Hepatocyte (in vitro differentiated cells): Measurements from ENCODE around the gene CDH4. TPM values are rescaled to one million over a fixed set of nuclear protein-coding genes. Genes with fewer than 3 reads are reported as not detected.

Experiments used
- DNase-seq: peaks from one replicate; pipeline ENCODE4 v3.0.0-alpha.2; 2016; ENCODE audit warnings: low spot score
- H2AFZ ChIP-seq: fragments of 200-600 bp; sonication (generic); 2 replicates; pipeline ENCODE4 v1.6.0; 2016; ENCODE audit warnings: antibody characterized with exemption, mild to moderate bottlenecking
- H3K27ac ChIP-seq: fragments of 200-600 bp; sonication (generic); 2 replicates; pipeline ENCODE4 v1.5.1; 2016; ENCODE audit warnings: mild to moderate bottlenecking
- H3K27me3 ChIP-seq: fragments of 200-600 bp; sonication (generic); 2 replicates; pipeline ENCODE4 v1.6.1; 2016
- H3K36me3 ChIP-seq: fragments of 200-600 bp; sonication (generic); replicated peaks from 2 replicates; pipeline ENCODE4 v1.5.1; 2016; ENCODE audit warnings: low read depth; ENCODE audit not compliant: insufficient read depth
- H3K4me1 ChIP-seq: fragments of 200-600 bp; sonication (generic); 2 replicates; pipeline ENCODE4 v1.5.1; 2016; ENCODE audit warnings: mild to moderate bottlenecking, moderate library complexity; ENCODE audit not compliant: insufficient read depth
- H3K4me2 ChIP-seq: fragments of 200-600 bp; sonication (generic); 2 replicates; pipeline ENCODE4 v1.6.0; 2016
- H3K4me3 ChIP-seq: fragments of 200-600 bp; sonication (generic); 2 replicates; pipeline ENCODE4 v1.5.1; 2016; ENCODE audit warnings: mild to moderate bottlenecking
- H3K79me2 ChIP-seq: fragments of 200-600 bp; sonication (generic); 2 replicates; pipeline ENCODE4 v1.6.0; 2017; ENCODE audit warnings: mild to moderate bottlenecking
- H3K9me2 ChIP-seq: fragments of 200-600 bp; sonication (generic); replicated peaks from 2 replicates; pipeline ENCODE4 v1.6.0; 2017; ENCODE audit warnings: mild to moderate bottlenecking; ENCODE audit not compliant: insufficient read depth
- H3K9me3 ChIP-seq: fragments of 200-600 bp; sonication (generic); 2 replicates; pipeline ENCODE4 v1.5.1; 2016; ENCODE audit warnings: low read depth, mild to moderate bottlenecking
- H4K20me1 ChIP-seq: fragments of 200-600 bp; sonication (generic); 2 replicates; pipeline ENCODE4 v1.6.0; 2016; ENCODE audit warnings: mild to moderate bottlenecking; ENCODE audit not compliant: insufficient read depth, poor library complexity, severe bottlenecking
- CTCF ChIP-seq: fragments of 200-600 bp; sonication (generic); IDR thresholded peaks from 2 replicates; pipeline ENCODE4 v1.5.1; 2016; ENCODE audit warnings: antibody characterized with exemption, mild to moderate bottlenecking; ENCODE audit not compliant: poor library complexity
- EZH2 ChIP-seq: fragments of 200-600 bp; sonication (generic); IDR thresholded peaks from 2 replicates; pipeline ENCODE4 v1.6.1; 2016; ENCODE audit warnings: antibody characterized with exemption, mild to moderate bottlenecking, borderline replicate concordance
- EZH2phosphoT487 ChIP-seq: fragments of 200-600 bp; sonication (generic); IDR thresholded peaks from one replicate; pipeline ENCODE4 v1.6.1; 2018; ENCODE audit warnings: antibody characterized with exemption, mild to moderate bottlenecking, low read depth, moderate library complexity; ENCODE audit not compliant: unreplicated experiment, severe bottlenecking
- WGBS: methylation state at CpG from one replicate; pipeline ENCODE4 v1.1.6; 2016; ENCODE audit warnings: low lambda C conversion rate; ENCODE audit errors: missing lambda C conversion rate; 5-methylcytosine and 5-hydroxymethylcytosine counted together
- polyA plus RNA-seq: library from polyadenylated mRNA; unstranded; fragments of >200 nt; fragmentation: Nextera tagmentation; extraction: Ambion mirVana; gene quantifications from 2 replicates; pipeline ENCODE4 v1.2.1, GENCODE V29; 2016
- total RNA-seq: library from RNA; depleted of rRNA; stranded (reverse); fragments of >200 nt; gene quantifications from 2 replicates; pipeline ENCODE4 v1.2.3, GENCODE V29; 2014

CDH4 gene
- total and polyA plus RNA-seq, 2 experiments from 2014 or later: 0.53 to 0.73 TPM

GRCh38 chr20:61605862-61606557 is 353.9 kb downstream of the CDH4 start:
- Histone ChIP-seq H3K27ac (no peak overlapping the region), H3K4me1 (no peaks in the 10 kb centered on the region), H3K79me2 (no peaks in the 10 kb centered on the region), H3K9me3 (no peaks in the 10 kb centered on the region), H3K4me2 (no peak overlapping the region), H3K4me3 (no peak overlapping the region), H4K20me1 (no peaks in the 10 kb centered on the region), H3K27me3 (no peaks in the 10 kb centered on the region), H2AFZ (no peak overlapping the region), H3K9me2 (no peaks in the 10 kb centered on the region), H3K36me3 (no peaks in the 10 kb centered on the region)
- TF ChIP-seq EZH2phosphoT487 (no peak), EZH2 (no peak), CTCF (no peak)
- DNase-seq: no peak
- WGBS: 88% methylated on average over 12 of the region's 12 CpGs

- TF ChIP-seq CTCF (no peak), EZH2phosphoT487 (no peak), EZH2 (no peak)
- Histone ChIP-seq H3K9me3 (no peaks in the 10 kb centered on the region), H3K27ac (no peak overlapping the region), H3K9me2 (no peaks in the 10 kb centered on the region), H3K36me3 (no peaks in the 10 kb centered on the region), H4K20me1 (no peaks in the 10 kb centered on the region), H3K27me3 (no peaks in the 10 kb centered on the region), H2AFZ (no peak overlapping the region), H3K4me1 (no peaks in the 10 kb centered on the region), H3K4me2 (no peak overlapping the region), H3K79me2 (no peaks in the 10 kb centered on the region), H3K4me3 (no peak overlapping the region)
- DNase-seq: peak; percentile 70
- 68% methylated on average over 21 of the region's 21 CpGs for WGBS
Measured at GRCh38 chr20:61608275-61609085, 356.4 kb downstream of the CDH4 start.

DNA sequence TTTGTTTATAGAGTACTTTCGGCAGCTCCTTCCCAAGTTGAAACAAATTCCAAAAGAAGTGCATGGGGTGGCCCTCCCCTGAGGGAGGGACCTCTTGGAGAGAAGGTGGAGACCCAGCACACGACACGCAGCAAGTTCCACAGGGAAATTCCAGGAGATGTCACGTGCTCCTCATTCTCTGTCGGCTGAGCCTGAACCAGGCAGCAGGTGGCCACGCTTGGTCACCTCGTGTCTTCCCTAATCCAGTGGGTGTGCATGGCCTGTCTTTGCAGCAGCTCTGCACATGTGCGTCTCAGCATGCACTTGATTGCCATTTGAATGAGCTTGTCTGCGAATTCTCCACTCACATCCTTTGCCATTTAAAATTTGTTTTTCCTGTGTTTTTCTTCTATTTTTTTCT is 357.4 kb downstream of the CDH4 start:
- Histone ChIP-seq H2AFZ (no peak overlapping the region), H3K9me2 (no peaks in the 10 kb centered on the region), H4K20me1 (no peaks in the 10 kb centered on the region), H3K27ac (no peak overlapping the region), H3K79me2 (no peaks in the 10 kb centered on the region), H3K4me2 (no peak overlapping the region), H3K9me3 (no peaks in the 10 kb centered on the region), H3K4me3 (no peak overlapping the region), H3K36me3 (no peaks in the 10 kb centered on the region), H3K27me3 (no peaks in the 10 kb centered on the region), H3K4me1 (no peaks in the 10 kb centered on the region)
- DNase-seq: no peak
- TF ChIP-seq CTCF (no peak), EZH2phosphoT487 (no peak), EZH2 (no peak)
- WGBS: 78% methylated on average over 9 of the region's 9 CpGs
